Astrocyte of the cerebellum (primary cell): ENCODE results near the gene TMEM207.

Experiments
- DNase-seq: peaks from one replicate; pipeline ENCODE4 v3.0.0-alpha.2; 2011; ENCODE audit warnings: low read depth
- H3K4me3 ChIP-seq: 2 replicates; pipeline ENCODE4 v1.5.1; 2011; ENCODE audit warnings: mild to moderate bottlenecking, low read depth, low read length, moderate library complexity
- in situ Hi-C: cut with HindIII; loops from 2 replicates; pipeline ENCODE4 v1.10.0; 2017; ENCODE audit warnings: low sequenced_read_pairs
- TF ChIP-seq, protein P1 (sequence below): IDR thresholded peaks from 2 replicates; pipeline ENCODE4 v1.5.1; 2012; ENCODE audit warnings: low read length, low read depth, moderate library complexity, mild to moderate bottlenecking; ENCODE audit errors: missing control alignments

The TMEM207 gene

DNA sequence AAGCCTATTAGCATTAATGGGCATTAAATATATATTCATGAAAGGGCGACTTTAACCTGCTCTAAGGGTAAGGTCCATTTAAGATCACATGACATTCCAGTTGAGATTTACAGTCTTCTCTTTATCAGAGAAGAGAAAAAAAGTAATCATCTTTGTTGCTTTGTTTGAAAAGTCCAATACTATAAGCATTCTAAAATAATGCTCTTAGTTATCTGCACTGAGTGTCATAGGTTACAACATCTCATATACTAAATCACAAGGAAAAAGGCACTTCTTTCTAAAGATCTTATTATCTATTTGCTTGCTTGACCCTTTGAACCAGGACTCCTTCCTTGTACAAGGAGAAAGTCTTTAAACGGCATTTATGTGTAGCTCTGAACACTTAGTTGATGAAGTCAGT, 1.4 kb downstream of the TMEM207 start:
- TF ChIP-seq, protein P1, sequence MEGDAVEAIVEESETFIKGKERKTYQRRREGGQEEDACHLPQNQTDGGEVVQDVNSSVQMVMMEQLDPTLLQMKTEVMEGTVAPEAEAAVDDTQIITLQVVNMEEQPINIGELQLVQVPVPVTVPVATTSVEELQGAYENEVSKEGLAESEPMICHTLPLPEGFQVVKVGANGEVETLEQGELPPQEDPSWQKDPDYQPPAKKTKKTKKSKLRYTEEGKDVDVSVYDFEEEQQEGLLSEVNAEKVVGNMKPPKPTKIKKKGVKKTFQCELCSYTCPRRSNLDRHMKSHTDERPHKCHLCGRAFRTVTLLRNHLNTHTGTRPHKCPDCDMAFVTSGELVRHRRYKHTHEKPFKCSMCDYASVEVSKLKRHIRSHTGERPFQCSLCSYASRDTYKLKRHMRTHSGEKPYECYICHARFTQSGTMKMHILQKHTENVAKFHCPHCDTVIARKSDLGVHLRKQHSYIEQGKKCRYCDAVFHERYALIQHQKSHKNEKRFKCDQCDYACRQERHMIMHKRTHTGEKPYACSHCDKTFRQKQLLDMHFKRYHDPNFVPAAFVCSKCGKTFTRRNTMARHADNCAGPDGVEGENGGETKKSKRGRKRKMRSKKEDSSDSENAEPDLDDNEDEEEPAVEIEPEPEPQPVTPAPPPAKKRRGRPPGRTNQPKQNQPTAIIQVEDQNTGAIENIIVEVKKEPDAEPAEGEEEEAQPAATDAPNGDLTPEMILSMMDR = no peak
- no peak for DNase-seq
- in situ Hi-C loops = no loop called here
- H3K4me3 ChIP-seq = no peak overlapping the region

DNA sequence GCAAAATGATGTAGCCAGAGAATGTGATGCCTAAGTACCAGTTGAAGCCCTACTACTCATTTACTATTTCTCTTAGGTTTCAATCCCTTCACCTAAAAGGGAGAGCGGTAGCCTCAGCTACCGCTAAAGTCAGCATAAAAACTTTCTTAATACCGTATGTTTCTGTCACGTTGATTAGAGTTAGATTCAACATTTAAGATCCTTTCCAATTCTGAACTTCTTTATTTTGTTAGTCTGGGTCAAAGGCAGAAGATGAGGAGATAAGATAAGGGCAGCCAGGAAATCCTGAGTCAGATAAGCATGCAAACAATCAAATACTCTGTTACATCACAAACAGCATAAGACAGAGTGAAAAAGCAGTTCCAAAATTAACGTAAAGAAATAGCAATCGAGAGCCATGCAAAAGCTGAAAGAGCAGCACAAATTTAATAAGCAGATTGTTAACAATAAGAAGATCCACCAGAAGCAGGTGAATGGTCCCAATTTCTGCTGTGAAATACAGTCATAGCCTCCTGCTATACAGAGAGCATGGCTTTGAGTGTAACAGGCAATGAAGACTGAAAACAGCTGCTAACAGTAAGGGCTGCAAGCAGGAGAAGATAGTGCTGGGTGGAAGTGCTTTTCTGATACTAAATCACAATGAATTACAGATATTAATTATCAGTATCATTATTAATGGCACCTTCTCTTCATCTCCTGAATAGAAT, 3.0 kb downstream of the TMEM207 start:
- in situ Hi-C loops = no loop called here
- H3K4me3 ChIP-seq = no peak overlapping the region
- no peak for DNase-seq
- TF ChIP-seq, protein P1 = no peak

DNA sequence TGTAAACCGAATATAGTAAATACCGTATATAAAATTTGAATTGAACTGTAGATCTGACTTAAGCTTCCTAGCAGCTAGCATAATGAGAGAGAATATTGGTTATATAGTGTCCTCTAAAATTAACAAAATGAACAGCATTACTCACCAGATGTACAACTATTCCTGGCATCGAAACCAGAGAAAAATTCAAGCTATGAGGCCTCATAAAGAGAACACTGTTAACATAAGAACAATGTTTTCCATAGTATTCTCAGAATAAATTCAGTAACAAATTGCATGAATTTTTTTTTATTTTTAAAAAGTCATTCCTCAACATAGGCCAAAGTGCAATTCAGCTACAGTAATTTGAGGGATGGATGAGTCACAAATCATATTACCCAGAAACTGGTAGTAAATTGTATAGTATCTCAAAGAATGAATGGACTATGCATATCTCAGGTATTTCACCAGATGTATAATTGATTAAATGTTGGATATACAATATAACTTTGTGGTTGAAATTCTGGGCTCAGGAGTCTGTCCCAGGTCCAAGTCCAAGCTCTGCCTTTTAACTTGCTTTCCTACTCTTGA, 5.0 kb downstream of the TMEM207 start:
- no peak for DNase-seq
- in situ Hi-C loops = loop anchor here (5.0 kb wide), 2 partner anchors 57 to 472 kb away; partner anchors contain the start of gene CLDN16
- no peak overlapping the region for H3K4me3 ChIP-seq
- TF ChIP-seq, protein P1 = no peak

DNA sequence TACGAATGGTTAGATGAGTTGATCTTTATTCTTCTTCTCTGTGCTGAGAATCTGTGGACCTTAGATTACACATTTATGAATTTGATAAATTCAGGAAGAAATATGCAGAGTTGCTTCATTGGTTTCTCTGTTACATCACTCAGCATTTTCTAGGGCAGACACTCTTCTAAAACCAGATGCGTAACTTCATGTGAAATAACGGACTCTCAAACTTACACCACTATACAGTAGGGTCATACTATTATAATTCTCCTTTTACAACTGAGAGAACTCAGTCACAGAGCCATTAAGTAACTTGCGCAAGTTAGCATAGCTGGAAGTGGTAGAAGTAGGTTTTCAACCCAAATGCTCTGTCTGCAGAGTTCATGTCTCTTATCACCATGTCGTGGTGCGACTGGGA, 5.7 kb downstream of the TMEM207 start:
- TF ChIP-seq, protein P1 = no peak
- no peak for DNase-seq
- in situ Hi-C loops = loop anchor here (5.0 kb wide), 2 partner anchors 57 to 472 kb away; partner anchors contain the start of gene CLDN16
- no peak overlapping the region for H3K4me3 ChIP-seq

DNA sequence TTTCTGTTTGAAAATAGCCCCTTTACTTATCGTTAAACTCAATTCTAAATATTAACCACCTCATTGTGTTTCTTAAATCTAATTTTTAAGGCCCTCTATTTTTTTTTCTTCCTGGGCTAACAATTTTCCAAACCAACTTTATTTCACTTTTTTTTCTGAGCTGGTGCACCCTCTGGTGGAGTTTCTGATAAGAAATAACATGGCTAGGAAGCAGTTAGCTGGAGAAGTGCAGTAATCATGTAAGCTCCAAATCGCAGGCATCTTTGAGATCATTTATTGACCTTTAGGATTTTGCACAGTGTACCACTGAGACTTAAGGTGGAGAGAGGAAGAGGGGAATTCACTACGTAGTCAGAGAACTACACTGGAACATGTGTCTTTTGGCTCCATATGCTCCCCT, 6.4 kb downstream of the TMEM207 start:
- in situ Hi-C loops = loop anchor here (5.0 kb wide), 2 partner anchors 56 to 471 kb away; partner anchors contain the start of gene CLDN16
- no peak for DNase-seq
- no peak overlapping the region for H3K4me3 ChIP-seq
- TF ChIP-seq, protein P1 = peak; percentile 52

DNA sequence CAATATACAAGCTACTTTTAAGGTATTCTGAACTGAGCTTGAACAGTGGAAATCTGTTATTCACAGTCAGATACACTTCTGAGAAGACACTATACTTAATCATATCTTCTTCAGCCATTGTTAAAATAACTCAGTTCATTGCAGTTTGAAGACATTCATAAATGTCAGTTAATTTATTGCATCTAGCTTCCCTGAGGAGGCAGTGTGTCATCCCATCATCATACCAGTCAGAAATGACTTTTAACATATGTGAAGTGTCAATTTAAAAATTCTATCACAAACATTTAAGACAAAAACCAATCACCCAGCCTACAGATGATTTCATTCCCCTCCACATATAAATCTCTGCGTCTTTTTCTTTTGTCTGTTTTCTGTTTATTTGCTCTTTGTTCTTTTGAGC, 7.5 kb downstream of the TMEM207 start:
- DNase-seq = no peak
- in situ Hi-C loops = loop anchor here (5.0 kb wide), 2 partner anchors 55 to 470 kb away; partner anchors contain the start of gene CLDN16

More for the DNA sequence above, 7.5 kb downstream of the TMEM207 start:
- H3K4me3 ChIP-seq = no peak overlapping the region
- TF ChIP-seq, protein P1 = no peak
